K562 (cell line): ENCODE data around the gene TMEM120B. TPM values are rescaled to one million over a fixed set of nuclear protein-coding genes. Genes with fewer than 3 reads are reported as not detected.

Experiments used
- BMI1 ChIP-seq: fragments of 150-350 bp; IDR thresholded peaks from 2 replicates; pipeline ENCODE4 v1.6.1; 2014; ENCODE audit warnings: low read length
- FOXA3 ChIP-seq, 2 experiments: fragments of 450-650 bp in 1 of 2; sonication (generic) in 1 of 2; formaldehyde crosslinking; IDR thresholded peaks in 1 of 2; conservative IDR thresholded peaks in 1 of 2; 2 replicates each; pipeline versions ENCODE4 v1.4.0 to v1.8.0; 2020 to 2022; ENCODE audit warnings: mild to moderate bottlenecking in 2 of 2, missing genetic modification reagents in 1 of 2
- HDAC2 ChIP-seq: fragments of 450-650 bp; IDR thresholded peaks from 2 replicates; pipeline ENCODE4 v1.6.1; 2016; ENCODE audit warnings: mild to moderate bottlenecking
- polyA plus RNA-seq, 8 experiments: library from polyadenylated mRNA; depleted of rRNA in 4 of 8; stranded (reverse) in 5 of 8; unstranded in 3 of 8; fragments of >200 nt; fragmentation: Nextera tagmentation in 2 of 8; fragmentation: Illumina TruSeq in 1 of 8; extraction: Ambion mirVana in 2 of 8; extraction: Trizol in 1 of 8; gene quantifications; 2 replicates each; pipeline versions ENCODE4 v1.2.1 to v1.2.3, GENCODE V29; 2011 to 2014; ENCODE audit warnings: inconsistent platforms in 1 of 8, missing spikeins in 1 of 8
- total RNA-seq, 7 experiments: library from RNA; depleted of rRNA in 6 of 7; stranded (reverse); fragments of >200 nt in 6 of 7; fragmentation: Illumina TruSeq in 2 of 7; extraction: Trizol in 2 of 7; gene quantifications; 2 replicates each; pipeline versions ENCODE4 v1.2.1 to v1.2.3, GENCODE V29; 2011 to 2021; ENCODE audit warnings: low replicate concordance in 1 of 7
- TF ChIP-seq, protein P1 (sequence below), 3 experiments: IDR thresholded peaks in 2 of 3; conservative IDR thresholded peaks in 1 of 3; 2 replicates each; pipeline ENCODE4 v1.5.1; 2011 to 2012; ENCODE audit warnings: low read length in 3 of 3, mild to moderate bottlenecking in 3 of 3, control low read depth in 2 of 3, improper control_type of control experiment in 1 of 3, inconsistent platforms in 1 of 3, low read depth in 1 of 3, mixed read lengths in 1 of 3, moderate library complexity in 1 of 3; ENCODE audit not compliant: insufficient read depth in 2 of 3
- TF ChIP-seq, protein P2 (sequence below): sonication (generic); formaldehyde crosslinking; IDR thresholded peaks from 2 replicates; pipeline ENCODE4 v1.8.1; 2022; ENCODE audit warnings: missing genetic modification reagents
- TF ChIP-seq, protein P3 (sequence below), 2 experiments: fragments of 450-650 bp; IDR thresholded peaks; 2 replicates each; pipeline ENCODE4 v1.6.1; 2018; ENCODE audit warnings: mild to moderate bottlenecking in 2 of 2, low read depth in 1 of 2; ENCODE audit not compliant: partially characterized antibody in 2 of 2

TMEM120B gene
- total and polyA plus RNA-seq, 9 of the 15 experiments (the other 6 are each of a cell fraction or from before 2014, with no cell fraction given), result 1.7 to 18.6 (median 7.4) TPM

DNA sequence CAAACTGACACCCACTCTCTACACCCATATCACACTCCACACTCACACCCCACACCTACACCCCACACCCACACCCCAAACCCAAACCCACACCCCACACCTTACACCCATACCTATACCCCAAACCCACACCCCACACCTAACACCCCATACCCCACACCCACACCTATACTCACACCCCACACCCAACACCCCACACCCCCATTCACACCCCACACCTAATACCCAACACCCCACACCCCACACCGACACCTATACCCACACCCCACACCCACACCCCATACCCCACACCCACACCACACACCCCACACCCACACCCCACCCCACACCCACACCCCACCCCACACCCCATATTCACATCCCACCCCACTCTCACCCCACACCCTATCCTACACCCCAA is 38.5 kb downstream of the TMEM120B start (continued):
- TF ChIP-seq, protein P1, sequence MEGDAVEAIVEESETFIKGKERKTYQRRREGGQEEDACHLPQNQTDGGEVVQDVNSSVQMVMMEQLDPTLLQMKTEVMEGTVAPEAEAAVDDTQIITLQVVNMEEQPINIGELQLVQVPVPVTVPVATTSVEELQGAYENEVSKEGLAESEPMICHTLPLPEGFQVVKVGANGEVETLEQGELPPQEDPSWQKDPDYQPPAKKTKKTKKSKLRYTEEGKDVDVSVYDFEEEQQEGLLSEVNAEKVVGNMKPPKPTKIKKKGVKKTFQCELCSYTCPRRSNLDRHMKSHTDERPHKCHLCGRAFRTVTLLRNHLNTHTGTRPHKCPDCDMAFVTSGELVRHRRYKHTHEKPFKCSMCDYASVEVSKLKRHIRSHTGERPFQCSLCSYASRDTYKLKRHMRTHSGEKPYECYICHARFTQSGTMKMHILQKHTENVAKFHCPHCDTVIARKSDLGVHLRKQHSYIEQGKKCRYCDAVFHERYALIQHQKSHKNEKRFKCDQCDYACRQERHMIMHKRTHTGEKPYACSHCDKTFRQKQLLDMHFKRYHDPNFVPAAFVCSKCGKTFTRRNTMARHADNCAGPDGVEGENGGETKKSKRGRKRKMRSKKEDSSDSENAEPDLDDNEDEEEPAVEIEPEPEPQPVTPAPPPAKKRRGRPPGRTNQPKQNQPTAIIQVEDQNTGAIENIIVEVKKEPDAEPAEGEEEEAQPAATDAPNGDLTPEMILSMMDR (IDR thresholded peaks at IDR 0.05 in 2 of 3, conservative IDR thresholded peaks at IDR 0.05 in 1 of 3; ENCODE audit: insufficient read depth in 2 of 3, low read depth in 1 of 3, low read length in 3 of 3), result no peak
- TF ChIP-seq BMI1, result no peak
- TF ChIP-seq HDAC2, result no peak
- TF ChIP-seq, protein P2, sequence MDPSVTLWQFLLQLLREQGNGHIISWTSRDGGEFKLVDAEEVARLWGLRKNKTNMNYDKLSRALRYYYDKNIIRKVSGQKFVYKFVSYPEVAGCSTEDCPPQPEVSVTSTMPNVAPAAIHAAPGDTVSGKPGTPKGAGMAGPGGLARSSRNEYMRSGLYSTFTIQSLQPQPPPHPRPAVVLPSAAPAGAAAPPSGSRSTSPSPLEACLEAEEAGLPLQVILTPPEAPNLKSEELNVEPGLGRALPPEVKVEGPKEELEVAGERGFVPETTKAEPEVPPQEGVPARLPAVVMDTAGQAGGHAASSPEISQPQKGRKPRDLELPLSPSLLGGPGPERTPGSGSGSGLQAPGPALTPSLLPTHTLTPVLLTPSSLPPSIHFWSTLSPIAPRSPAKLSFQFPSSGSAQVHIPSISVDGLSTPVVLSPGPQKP (CRISPR knock-in tag), result no peak
- TF ChIP-seq FOXA3 (CRISPR knock-in tag; conservative IDR thresholded peaks at IDR 0.05 in 1 of 2, IDR thresholded peaks at IDR 0.05 in 1 of 2), result no peak
- TF ChIP-seq, protein P3, sequence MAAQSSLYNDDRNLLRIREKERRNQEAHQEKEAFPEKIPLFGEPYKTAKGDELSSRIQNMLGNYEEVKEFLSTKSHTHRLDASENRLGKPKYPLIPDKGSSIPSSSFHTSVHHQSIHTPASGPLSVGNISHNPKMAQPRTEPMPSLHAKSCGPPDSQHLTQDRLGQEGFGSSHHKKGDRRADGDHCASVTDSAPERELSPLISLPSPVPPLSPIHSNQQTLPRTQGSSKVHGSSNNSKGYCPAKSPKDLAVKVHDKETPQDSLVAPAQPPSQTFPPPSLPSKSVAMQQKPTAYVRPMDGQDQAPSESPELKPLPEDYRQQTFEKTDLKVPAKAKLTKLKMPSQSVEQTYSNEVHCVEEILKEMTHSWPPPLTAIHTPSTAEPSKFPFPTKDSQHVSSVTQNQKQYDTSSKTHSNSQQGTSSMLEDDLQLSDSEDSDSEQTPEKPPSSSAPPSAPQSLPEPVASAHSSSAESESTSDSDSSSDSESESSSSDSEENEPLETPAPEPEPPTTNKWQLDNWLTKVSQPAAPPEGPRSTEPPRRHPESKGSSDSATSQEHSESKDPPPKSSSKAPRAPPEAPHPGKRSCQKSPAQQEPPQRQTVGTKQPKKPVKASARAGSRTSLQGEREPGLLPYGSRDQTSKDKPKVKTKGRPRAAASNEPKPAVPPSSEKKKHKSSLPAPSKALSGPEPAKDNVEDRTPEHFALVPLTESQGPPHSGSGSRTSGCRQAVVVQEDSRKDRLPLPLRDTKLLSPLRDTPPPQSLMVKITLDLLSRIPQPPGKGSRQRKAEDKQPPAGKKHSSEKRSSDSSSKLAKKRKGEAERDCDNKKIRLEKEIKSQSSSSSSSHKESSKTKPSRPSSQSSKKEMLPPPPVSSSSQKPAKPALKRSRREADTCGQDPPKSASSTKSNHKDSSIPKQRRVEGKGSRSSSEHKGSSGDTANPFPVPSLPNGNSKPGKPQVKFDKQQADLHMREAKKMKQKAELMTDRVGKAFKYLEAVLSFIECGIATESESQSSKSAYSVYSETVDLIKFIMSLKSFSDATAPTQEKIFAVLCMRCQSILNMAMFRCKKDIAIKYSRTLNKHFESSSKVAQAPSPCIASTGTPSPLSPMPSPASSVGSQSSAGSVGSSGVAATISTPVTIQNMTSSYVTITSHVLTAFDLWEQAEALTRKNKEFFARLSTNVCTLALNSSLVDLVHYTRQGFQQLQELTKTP (IDR thresholded peaks at IDR 0.05; ENCODE audit: low read depth in 1 of 2, partially characterized antibody in 2 of 2), result no peak
